ENCODE measurements around the gene TIGD1.

DNA sequence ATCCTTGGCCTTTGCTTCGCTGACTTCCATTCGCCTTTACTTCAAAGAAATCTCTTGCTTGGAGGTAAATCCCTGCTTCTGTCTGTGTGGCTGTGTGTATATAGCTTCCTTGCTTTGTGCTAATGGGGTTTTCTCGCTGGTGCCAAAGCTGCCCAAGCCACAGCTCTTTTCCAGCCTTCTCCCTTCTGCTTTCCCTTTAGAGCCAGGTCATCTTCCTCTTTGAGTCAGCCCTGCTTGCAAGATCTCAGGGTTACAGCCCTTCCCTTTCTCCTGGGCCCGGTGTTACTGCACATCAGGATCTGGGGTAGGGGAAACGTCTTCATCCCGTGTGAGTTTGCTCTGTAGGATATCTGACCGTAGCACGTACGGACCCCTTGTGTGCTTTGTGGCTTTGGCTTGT is 19.2 kb upstream of the TIGD1 start:
- TF ChIP-seq TAF1 (IDR thresholded peaks at IDR 0.05; ENCODE audit: borderline replicate concordance, low read depth, low read length): no peak
- no peak for TF ChIP-seq POLR2AphosphoS5 (IDR thresholded peaks at IDR 0.05; ENCODE audit: low read depth, low read length)
